NCI-H1436 (cell line): ENCODE data around the gene ANKRD11.

Source experiments
- DNase-seq: peaks from one replicate; lab custom pipeline; 2025; lab: John Stamatoyannopoulos, UW

The ANKRD11 gene

GRCh38 chr16:89381788-89382187 lies 108.6 kb downstream of the ANKRD11 start:
- no peak for DNase-seq

GRCh38 chr16:89380681-89381080 lies 109.7 kb downstream of the ANKRD11 start:
- DNase-seq: no peak

GRCh38 chr16:89378947-89379771 lies 111.2 kb downstream of the ANKRD11 start:
- no peak for DNase-seq

- DNase-seq: no peak
Measured at GRCh38 chr16:89377453-89377848, 112.9 kb downstream of the ANKRD11 start.

DNA sequence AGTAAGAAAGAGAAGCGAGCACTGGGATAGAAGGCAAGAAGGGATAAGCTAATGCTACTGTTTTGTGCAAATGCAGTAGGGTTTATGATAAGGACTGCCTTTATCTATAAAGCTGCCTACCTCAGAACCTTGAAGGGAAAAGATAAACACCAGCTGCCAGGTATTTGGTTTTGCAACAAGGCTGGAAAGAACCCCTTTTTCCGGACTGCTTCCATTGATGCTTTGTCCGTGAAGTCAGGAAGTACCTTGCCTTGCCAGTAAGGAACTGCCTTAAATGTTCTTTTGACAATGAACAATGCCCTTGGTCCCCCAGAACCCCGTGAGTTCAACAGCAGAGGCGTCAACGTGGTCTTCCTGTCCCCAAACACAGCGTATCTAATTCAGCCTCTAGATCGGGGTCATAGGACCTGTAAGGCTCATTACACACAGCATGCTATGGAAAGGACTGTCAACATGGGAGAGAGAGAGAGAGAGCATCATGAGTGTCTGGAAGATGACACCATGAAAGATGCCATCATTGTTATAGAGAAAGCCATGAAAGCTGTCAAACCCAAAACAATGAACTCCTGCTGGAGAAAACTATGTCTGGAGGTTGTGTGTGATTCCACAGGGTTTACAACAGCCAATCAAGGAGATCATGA lies 113.4 kb downstream of the ANKRD11 start:
- DNase-seq: no peak

DNA sequence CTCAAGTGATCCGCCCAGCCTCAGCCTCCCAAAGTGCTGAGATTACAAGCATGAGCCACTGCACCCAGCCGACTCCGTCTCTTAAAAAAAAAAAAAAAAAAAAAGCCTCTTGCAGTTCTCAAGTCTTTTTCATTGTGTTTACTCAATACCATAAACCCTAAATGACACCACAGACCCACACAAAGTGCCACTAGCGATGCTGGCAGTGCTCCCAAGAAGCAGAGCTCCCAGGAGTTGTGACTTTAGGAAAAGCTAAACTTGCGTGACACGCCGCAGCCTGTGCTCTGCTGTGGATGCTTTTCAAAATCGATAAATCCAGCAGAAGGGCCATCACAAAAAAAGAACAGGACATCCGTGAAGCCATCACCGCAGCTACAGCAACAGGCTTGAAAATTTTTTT lies 114.7 kb downstream of the ANKRD11 start:
- no peak for DNase-seq

- DNase-seq: no peak
Measured at GRCh38 chr16:89375021-89375420, 115.3 kb downstream of the ANKRD11 start.

GRCh38 chr16:89374393-89374960 lies 115.9 kb downstream of the ANKRD11 start:
- no peak for DNase-seq

DNA sequence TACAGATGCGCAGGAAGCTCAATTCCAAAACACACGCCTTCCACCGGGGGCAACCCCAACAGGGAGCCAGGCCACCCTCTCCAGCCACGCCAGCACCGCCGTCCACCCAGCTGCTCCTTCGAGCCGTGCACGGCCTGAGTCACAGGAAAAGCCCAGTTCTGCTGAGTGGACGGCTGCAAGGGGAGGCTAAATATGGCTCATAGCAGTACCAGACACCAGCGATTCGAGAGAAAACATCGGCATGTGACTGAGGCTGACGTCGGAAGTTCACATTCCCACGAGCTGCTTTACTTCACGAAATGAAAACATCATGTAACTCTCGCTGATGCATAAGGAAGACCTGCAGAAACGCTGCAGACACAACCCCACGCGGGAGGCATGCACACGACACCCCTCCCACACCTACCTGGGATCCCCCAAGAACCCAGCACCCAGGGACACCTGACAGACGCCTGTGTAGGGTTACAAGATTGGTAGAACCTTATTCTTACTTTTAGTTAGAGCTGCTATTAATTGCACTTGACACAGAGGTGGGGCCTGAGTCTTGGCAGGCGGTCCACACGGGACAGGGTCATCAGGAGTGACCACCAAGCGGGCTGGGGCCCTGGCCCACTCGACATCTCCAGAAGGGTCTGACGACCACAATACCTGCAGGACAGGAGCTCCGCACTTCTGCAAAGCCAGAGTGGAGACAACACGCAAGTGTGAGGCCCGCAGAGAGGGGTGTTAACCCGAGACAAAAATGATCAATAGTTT lies 116.8 kb downstream of the ANKRD11 start:
- no peak for DNase-seq

- no peak for DNase-seq
Measured at GRCh38 chr16:89371968-89372634, 118.3 kb downstream of the ANKRD11 start.

DNA sequence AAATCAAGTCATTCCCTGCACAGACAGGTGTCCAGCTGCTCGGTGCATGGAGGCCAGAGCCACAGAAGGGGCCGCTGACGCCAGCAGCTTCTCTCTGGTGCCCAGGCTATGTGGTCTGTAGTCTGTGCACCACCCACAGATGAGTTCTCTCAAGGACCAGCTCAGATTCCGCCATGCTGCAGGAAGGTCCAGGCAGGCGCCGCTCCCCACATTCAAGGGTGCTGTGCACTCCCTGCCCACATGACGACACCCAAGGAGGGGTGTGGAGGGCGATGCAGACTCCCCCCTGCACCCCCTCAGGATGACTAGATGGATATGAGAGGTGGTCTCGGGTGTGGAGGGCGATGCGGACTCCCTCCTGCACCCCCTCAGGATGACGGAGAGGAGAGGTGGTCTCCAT lies 119.0 kb downstream of the ANKRD11 start:
- no peak for DNase-seq

DNA sequence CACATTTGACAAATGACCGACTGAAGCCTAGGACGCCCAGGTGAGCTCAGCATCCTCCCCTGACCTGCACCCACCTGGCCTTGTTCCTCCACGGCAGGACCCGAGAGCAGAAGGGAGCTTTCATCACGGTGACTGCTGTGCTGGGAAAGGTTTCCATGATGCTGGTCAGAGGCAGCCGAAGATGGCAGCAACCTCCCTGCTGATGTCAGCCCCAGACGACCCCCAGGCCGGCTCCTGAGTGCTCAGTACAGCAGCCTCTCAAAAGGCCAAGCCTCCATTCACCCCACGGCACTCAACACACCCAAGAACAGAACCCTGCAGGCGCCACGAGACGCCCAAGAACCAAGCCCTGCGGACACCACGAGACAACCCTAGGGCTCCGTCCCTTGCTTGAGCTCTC lies 119.8 kb downstream of the ANKRD11 start:
- DNase-seq: no peak

DNA sequence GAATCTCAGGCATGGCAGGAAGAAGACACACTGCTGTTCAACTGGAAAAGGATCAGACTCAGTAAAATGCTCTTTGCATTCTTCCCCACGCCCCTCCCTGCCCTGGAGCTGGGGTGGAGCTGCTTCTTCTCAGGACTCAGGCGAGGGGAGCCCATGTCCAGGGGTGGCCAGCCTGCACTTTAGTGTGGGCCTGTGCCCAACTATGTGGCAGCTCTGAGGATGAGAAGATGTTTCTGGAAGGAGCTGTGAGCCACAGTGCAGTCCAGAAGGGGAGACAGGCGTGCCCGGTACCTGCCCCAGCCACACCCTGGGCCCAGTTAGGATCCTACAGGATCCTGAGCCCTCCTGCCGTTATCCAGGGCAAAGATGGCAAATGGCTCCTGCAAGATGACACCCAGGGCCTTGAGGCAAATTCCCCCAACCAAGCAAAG lies 120.3 kb downstream of the ANKRD11 start:
- DNase-seq: no peak

DNA sequence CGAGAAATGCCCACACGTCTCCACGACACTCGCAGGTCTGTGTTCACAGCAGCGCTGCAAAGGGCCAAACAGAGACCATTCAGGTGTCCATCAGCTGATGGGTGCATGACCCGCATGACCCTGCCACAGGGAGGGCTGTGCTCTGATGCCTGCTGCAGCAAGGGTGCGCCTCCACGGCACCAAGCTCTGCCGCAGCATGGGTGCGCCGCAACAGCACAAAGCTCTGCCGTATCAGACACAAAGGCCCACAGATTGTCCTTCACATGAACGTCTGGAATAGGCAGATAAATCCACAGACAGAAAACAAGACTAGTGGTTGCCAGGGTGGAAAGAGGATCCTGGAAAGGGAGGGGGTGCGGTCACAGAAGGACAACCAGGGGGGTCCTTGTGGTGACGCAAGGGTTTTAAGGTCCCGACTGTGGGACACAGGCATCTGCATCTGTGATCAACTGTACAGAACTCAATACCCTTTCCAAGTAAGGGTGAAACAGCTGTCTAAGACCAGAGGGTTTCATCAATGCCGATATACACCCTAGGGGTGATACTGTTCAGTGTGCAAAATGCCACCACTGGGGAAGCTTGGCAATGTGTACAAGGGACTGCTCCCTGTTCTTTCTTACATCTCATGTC lies 121.0 kb downstream of the ANKRD11 start:
- no peak for DNase-seq

DNA sequence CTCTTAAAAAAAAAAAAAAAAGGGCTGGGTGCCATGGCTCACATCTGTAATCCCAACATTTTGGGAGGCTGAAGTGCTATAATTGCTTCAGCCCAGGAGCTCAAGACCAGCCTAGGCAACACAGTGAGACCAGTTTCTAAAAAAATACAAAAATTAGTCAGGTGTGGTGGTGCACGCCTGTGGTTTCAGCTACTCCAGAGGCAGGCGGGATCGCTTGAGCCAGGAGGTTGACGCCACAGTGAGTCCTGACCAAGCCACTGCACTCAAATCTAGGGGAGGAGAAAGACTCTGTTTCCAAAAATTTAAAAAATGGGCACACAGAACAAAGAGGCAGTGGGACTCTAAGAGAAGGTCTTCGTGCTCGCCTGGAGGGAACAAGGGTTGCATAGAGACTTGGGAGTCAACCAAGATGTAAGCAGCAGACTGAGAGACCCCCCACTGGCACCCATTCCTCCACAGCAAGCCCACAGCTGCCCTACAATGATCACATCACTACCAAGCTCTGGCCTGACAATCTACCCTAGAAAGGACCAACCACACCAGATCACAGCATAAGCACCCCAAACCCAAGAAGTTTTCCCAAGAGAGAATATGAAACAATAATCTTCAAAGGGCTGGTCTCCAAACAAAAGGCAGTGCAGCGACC lies 121.6 kb downstream of the ANKRD11 start:
- no peak for DNase-seq

DNA sequence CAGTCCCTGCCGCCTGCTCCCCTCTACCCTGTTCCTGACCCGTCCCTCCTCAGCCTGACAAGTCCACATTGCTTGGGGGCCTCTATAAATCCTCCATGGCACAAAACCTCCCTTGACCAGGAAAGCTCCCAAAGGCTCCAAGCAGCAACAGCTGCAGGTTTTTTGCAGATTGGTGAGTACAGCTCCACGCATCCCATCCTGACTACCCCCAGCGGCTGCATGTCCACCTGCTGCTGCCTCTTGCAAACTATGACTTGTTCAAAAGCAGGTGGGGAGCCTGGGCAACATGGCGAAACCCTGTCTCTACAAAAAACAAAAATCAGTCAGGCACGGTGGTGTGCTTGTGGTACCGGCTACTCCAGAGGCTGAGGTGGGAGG lies 122.8 kb downstream of the ANKRD11 start:
- DNase-seq: no peak

- no peak for DNase-seq
Measured at GRCh38 chr16:89366561-89367537, 123.5 kb downstream of the ANKRD11 start.

DNA sequence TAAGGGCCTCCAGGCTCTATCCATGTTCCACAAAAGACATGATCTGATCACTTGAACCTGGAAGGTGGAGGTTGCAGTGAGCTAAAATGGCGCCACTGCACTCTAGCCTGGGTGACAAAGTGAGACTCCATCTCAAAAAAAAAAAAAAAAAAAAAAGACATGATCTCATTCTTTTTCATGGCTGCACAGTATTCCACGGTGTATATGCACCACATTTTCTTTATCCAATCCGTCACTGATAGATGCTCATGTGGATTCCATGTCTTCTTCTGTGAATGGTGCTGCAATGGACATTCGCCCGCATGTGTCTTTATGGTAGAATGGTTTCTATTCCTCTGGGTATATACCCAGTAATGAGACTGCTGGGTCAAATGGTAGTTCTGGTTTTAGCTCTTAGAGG lies 124.4 kb downstream of the ANKRD11 start:
- no peak for DNase-seq

DNA sequence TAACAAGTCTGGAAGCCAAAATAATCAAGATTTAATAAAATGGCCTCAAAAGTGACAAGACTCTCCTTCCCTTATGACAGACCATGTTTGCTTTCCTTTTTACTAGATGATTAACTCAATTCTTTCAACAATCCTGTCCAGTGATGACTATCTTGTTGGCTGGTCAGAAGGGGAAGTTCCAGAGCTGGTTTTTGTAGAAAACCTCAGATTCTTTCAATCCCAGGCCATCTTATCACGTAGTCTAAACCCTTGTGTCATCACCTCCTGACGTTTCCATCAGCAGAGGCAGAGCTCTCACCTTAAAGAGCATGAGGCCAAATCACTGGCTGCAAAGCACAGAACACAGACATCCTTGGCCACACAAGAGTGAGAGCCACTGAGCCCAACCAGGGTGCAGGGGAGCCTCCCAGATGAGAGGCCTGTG lies 125.3 kb downstream of the ANKRD11 start:
- DNase-seq: no peak

DNA sequence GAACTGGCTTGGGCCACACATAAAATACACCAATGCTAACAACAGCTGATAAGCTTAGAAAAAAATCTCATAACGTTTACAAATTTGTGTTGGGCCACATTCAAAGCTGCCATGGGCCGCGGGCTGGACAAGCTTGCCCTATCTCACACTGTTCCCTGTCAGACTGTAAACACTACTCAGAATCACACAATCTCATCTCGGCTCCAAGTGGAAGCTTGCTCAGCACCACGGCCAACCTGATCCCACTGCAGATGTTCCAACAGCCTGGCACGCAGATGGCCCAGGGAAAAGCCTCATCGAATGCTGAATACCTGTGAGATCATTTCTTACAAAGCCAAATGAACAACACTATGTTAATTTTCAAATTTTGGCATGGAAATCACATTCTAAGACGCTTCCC lies 125.8 kb downstream of the ANKRD11 start:
- DNase-seq: no peak
